ENCODE data around the gene EPGN.

The EPGN gene

DNA sequence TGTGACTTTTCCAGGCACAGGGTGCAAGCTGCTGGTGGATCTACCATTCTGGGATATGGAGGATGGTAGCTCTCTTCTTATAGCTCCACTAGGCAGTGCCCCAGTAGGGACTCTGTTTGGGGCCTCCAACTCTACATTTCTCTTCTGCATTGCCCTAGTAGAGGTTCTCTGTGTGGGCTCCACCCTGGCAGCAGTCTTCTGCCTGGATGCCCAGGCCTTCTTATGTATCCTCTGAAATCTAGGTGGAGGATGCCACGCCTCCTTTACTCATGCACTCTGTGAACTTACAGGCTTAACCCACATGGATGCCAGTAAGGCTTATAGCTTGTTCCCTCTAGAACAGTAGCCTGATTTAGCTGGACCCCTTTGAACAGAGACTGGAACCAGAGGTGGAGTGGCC lies 35.8 kb downstream of the EPGN start:
- no peak for DNase-seq

DNA sequence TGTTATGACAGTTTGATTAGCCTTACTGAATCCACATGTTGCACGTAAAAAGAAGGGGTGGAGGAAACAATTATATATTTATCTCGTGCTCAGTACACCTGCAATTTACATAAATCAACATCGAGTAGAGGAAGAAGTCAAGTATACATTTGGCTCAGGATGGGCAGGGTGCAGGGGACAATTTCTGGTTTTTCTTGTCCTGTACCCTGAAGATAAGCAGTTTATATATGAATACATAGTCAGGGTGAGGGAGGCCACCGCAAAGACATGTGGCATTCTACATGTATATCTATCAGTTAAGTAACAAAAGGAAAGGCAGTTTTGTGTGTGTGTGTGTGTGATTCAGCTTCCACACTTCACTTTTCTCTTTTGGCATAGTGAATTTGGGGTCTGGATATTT lies 45.6 kb downstream of the EPGN start:
- DNase-seq: no peak

DNA sequence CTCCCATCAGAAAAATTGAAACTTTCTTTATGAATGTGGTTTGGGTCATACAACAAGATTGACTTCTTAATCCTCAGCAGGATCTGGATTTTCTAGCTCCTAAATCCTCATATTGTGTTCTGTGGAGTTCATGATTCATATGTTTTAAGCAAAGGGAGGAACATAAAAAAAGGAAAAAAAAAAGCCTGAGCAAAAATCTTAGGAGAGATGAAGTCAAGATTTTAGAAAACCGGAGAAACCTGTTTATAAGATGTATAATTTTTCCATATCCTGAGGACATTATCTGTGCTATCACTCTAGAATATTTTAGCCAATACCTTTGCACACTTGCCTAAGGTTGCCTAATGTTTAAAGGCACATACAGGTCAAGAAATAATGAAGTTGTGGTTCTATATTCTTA lies 49.7 kb downstream of the EPGN start:
- no peak for DNase-seq

DNA sequence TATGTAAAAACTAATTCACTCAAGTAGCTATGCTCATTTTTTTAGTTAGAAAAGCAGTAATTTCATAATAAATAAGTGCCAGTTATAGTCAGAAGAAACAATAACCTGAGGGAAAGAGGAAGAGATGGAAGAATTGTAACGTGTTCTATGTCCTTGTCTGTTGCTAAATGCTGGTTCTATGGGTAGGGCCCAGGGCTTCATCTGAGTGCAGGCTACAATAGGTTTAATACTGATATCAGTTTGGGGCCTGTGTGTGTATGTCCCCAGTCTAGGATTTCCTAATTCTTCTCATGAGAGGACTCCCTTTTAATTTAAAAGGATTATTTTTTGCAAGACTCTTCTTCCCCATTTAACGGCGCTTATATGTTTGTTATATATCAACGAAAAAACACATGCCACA lies 53.4 kb downstream of the EPGN start:
- no peak for DNase-seq

DNA sequence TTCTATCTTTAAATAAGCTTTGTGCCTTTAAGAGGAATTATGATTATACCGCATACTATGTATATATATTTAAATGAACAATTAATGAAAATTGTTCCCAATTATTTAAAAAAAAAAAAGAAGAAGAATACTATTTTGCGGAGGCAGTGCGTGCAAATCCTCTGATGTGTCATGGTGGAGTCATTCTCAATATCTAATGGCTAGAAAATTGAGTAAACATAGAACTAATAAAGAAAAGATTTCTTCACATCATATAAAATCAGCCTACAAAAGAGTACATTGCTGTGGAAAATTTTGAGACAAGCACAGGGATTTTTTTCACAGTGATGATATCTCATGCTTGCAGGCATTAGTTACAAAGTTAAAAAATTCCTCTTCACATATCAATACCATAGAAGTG lies 54.1 kb downstream of the EPGN start:
- DNase-seq: no peak

DNA sequence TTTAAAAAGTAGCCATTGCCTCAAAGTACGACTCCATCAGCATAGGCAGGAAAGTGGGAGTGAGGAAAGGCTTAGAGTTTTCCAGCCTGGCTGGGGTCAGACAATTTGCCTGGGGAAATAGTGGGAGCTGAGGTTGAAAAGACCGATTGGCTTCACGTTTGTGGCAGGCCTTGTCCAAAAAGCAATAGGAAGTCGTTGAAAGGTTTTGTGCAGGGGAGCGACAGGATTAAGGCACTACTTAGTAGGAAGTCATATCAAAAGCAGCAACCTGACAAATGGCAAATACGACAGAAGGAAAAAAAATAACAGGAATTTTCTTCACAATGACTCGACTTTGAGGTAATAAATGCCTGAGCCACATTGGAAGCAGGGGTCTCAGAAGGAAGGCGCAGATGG lies 56.0 kb downstream of the EPGN start:
- DNase-seq: no peak

DNA sequence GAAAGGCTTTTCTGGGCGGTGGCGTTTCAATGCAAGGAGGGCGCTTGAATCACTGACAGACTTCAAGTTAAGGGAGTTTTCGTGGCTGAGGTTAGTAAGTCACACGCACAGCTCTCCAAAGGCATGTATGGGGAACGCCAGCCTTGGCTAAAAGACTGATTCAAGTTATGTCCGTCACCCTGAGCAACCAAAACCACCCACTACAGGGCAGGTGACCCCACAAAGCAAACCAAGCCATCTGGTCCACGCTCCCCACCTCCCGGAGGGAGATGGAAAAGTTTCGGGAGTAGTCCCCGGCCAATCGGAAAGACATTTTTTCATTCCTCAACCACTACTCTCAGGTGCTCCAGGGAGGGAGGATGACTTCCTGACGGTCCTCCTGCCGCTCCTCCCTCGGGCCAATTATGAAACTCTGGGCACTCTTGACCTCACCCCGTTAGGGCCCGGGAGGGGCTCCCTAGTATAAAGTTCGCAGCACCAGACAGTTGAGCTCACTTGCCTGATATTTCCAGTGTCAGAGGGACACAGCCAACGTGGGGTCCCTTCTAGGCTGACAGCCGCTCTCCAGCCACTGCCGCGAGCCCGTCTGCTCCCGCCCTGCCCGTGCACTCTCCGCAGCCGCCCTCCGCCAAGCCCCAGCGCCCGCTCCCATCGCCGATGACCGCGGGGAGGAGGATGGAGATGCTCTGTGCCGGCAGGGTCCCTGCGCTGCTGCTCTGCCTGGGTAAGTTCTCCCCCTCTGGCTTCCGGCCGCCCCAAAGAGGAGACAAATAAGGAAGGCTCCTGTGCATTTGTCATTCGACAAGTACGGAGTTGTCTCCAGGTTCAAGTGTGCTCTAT lies 56.6 kb downstream of the EPGN start, which contains the start of gene EREG:
Gene EREG, plus strand, starts transcription at position 494 of the 840 bp plus-strand sequence. Its CDS starts 164 bp downstream, at position 658.
- peak; percentile 9 to 92 for DNase-seq

DNA sequence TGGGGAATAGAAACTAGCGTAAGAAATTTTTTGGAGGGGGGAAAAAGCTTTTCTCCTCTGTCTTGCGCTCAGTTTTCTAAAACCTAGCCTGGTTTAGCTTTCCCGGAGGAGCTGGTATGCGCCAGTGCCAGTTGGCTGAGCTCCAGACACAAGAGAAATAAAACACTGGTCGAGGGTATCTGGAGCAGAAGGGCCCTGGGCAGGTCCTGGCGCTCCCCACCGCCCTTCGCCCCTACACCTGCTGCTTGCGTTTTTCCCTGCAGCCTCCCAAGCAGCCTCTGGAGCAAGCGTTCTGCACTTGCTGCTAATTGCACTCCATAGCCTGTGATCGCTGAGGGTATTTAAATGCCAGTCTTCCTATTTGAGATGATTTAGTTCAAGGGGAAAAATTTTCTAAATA lies 57.5 kb downstream of the EPGN start:
- DNase-seq: peak in 1 of 2 donors; percentile 17

Measured in bone marrow (tissue), 2 donors.